GM23338 (cell line): ENCODE results near the gene GSDMA. TPM values are rescaled to one million over a fixed set of nuclear protein-coding genes. Genes with fewer than 3 reads are reported as not detected.

Source experiments
- ATAC-seq: fragments of 200-7000 bp; cut with Tn5 transposase; 3 replicates; pipeline ENCODE4 v1.9.1; 2020
- DNase-seq: peaks from one replicate; pipeline ENCODE4 v3.0.0-alpha.2; 2015; ENCODE audit warnings: low spot score
- H2AFZ ChIP-seq: fragments of 200-600 bp; sonication (generic); 2 replicates; pipeline ENCODE4 v1.8.0; 2016; ENCODE audit warnings: antibody characterized with exemption, mild to moderate bottlenecking, moderate library complexity
- H3F3A ChIP-seq: fragments of 200-600 bp; sonication (generic); replicated peaks from 2 replicates; pipeline ENCODE4 v1.8.0; 2017; ENCODE audit warnings: antibody characterized with exemption, mixed run types, low read depth
- H3K27ac ChIP-seq: fragments of 200-600 bp; sonication (generic); 2 replicates; pipeline ENCODE4 v1.6.1; 2016; ENCODE audit warnings: low read depth
- H3K27me3 ChIP-seq: fragments of 200-600 bp; sonication (generic); 2 replicates; pipeline ENCODE4 v1.8.0; 2016; ENCODE audit warnings: mild to moderate bottlenecking, mixed run types, moderate library complexity; ENCODE audit not compliant: insufficient read depth
- H3K36me3 ChIP-seq: fragments of 200-600 bp; sonication (generic); 2 replicates; pipeline ENCODE4 v1.8.0; 2016; ENCODE audit warnings: mild to moderate bottlenecking; ENCODE audit not compliant: insufficient read depth
- H3K4me1 ChIP-seq: fragments of 200-600 bp; sonication (generic); 2 replicates; pipeline ENCODE4 v1.8.0; 2016; ENCODE audit warnings: mild to moderate bottlenecking, moderate library complexity; ENCODE audit not compliant: insufficient read depth
- H3K4me2 ChIP-seq: fragments of 200-600 bp; sonication (generic); 2 replicates; pipeline ENCODE4 v1.7.1; 2017; ENCODE audit warnings: mixed run types
- H3K4me3 ChIP-seq: fragments of 200-600 bp; sonication (generic); 2 replicates; pipeline ENCODE4 v1.6.1; 2016; ENCODE audit warnings: mixed run types
- H3K79me2 ChIP-seq: fragments of 200-600 bp; sonication (generic); replicated peaks from 2 replicates; pipeline ENCODE4 v1.8.0; 2017; ENCODE audit warnings: mild to moderate bottlenecking; ENCODE audit not compliant: insufficient read depth
- H3K9me2 ChIP-seq: fragments of 200-600 bp; sonication (generic); 2 replicates; pipeline ENCODE4 v1.8.0; 2017; ENCODE audit not compliant: insufficient read depth
- H4K20me1 ChIP-seq: fragments of 200-600 bp; sonication (generic); replicated peaks from 2 replicates; pipeline ENCODE4 v1.8.0; 2017; ENCODE audit warnings: mild to moderate bottlenecking; ENCODE audit not compliant: insufficient read depth
- H3K27ac Mint-ChIP-seq: 2 replicates; pipeline ENCODE4 v1.8.0; 2020; ENCODE audit warnings: inconsistent platforms, mild to moderate bottlenecking, moderate library complexity, mixed read lengths
- H3K27me3 Mint-ChIP-seq: 3 replicates; pipeline ENCODE4 v1.8.0; 2022; ENCODE audit warnings: low read depth, mild to moderate bottlenecking, moderate library complexity, mixed read lengths, inconsistent platforms; ENCODE audit not compliant: insufficient read depth, poor library complexity
- H3K36me3 Mint-ChIP-seq: 3 replicates; pipeline ENCODE4 v1.8.0; 2021; ENCODE audit warnings: low read depth, mild to moderate bottlenecking, inconsistent platforms, moderate library complexity, mixed read lengths
- H3K4me1 Mint-ChIP-seq: 3 replicates; pipeline ENCODE4 v1.8.0; 2020; ENCODE audit warnings: mild to moderate bottlenecking, inconsistent platforms, mixed read lengths
- H3K4me3 Mint-ChIP-seq: 3 replicates; pipeline ENCODE4 v1.8.0; 2021; ENCODE audit warnings: moderate library complexity, mild to moderate bottlenecking, inconsistent platforms, mixed read lengths
- H3K9me3 Mint-ChIP-seq: 3 replicates; pipeline ENCODE4 v1.8.0; 2020; ENCODE audit warnings: moderate library complexity, mild to moderate bottlenecking, inconsistent platforms, mixed read lengths
- CREB1 ChIP-seq: fragments of 250-450 bp; sonication (Bioruptor Pico); IDR thresholded peaks from 2 replicates; pipeline ENCODE4 v1.5.0; 2020; ENCODE audit warnings: low read depth, mild to moderate bottlenecking, moderate library complexity
- CTCF ChIP-seq, 2 experiments: fragments of 200-600 bp in 1 of 2; sonication (generic) in 1 of 2; conservative IDR thresholded peaks; 2 replicates each; pipeline versions ENCODE4 v1.5.1 to v1.6.1; 2016 to 2017; ENCODE audit warnings: antibody characterized with exemption in 2 of 2, low read depth in 2 of 2, mild to moderate bottlenecking in 2 of 2, moderate library complexity in 1 of 2
- ETS1 ChIP-seq: IDR thresholded peaks from 2 replicates; pipeline ENCODE4 v1.6.1; 2016; ENCODE audit warnings: antibody characterized with exemption
- EZH2 ChIP-seq: fragments of 200-600 bp; sonication (generic); IDR thresholded peaks from one replicate; pipeline ENCODE4 v1.8.0; 2017; ENCODE audit warnings: antibody characterized with exemption, mild to moderate bottlenecking, low read depth; ENCODE audit not compliant: unreplicated experiment
- EZH2phosphoT487 ChIP-seq: fragments of 200-600 bp; sonication (generic); IDR thresholded peaks from one replicate; pipeline ENCODE4 v1.8.1; 2018; ENCODE audit warnings: antibody characterized with exemption; ENCODE audit not compliant: unreplicated experiment
- JUNB ChIP-seq: IDR thresholded peaks from one replicate; pipeline ENCODE4 v1.6.1; 2016; ENCODE audit warnings: antibody characterized with exemption; ENCODE audit not compliant: unreplicated experiment
- NANOG ChIP-seq: IDR thresholded peaks from 2 replicates; pipeline ENCODE4 v1.6.1; 2016; ENCODE audit warnings: antibody characterized with exemption, borderline replicate concordance
- POLR2AphosphoS5 ChIP-seq: IDR thresholded peaks from 2 replicates; pipeline ENCODE4 v1.6.1; 2016; ENCODE audit warnings: antibody characterized with exemption, low read depth
- REST ChIP-seq: IDR thresholded peaks from one replicate; pipeline ENCODE4 v1.6.1; 2018; ENCODE audit warnings: antibody characterized with exemption; ENCODE audit not compliant: unreplicated experiment
- STAT1 ChIP-seq: IDR thresholded peaks from one replicate; pipeline ENCODE4 v1.6.1; 2016; ENCODE audit warnings: antibody characterized with exemption; ENCODE audit not compliant: unreplicated experiment
- ZNF114 ChIP-seq: fragments of 250-450 bp; sonication (Bioruptor Pico); IDR thresholded peaks from 2 replicates; pipeline ENCODE4 v1.5.0; 2020; ENCODE audit warnings: mild to moderate bottlenecking, moderate library complexity
- ZNF331 ChIP-seq: fragments of 250-450 bp; sonication (Bioruptor Pico); IDR thresholded peaks from 2 replicates; pipeline ENCODE4 v1.5.0; 2020; ENCODE audit warnings: low read depth, mild to moderate bottlenecking, moderate library complexity
- ZNF462 ChIP-seq: fragments of 250-450 bp; sonication (Bioruptor Pico); IDR thresholded peaks from 2 replicates; pipeline ENCODE4 v1.5.0; 2020; ENCODE audit warnings: mild to moderate bottlenecking, moderate library complexity
- polyA plus RNA-seq: library from polyadenylated mRNA; unstranded; fragments of >200 nt; fragmentation: Nextera tagmentation; extraction: Ambion mirVana; gene quantifications from 2 replicates; pipeline ENCODE4 v1.2.1, GENCODE V29; 2016
- total RNA-seq: library from RNA; depleted of rRNA; stranded (reverse); fragments of >200 nt; shearing (Covaris generic); gene quantifications from 2 replicates; pipeline ENCODE4 v1.2.3, GENCODE V29; 2014

Gene GSDMA
- total and polyA plus RNA-seq, 2 experiments from 2014 or later: not detected

- H3K79me2 ChIP-seq: no peaks in the 10 kb centered on the region
- H3K36me3 ChIP-seq: peaks cover 3% of the 10 kb centered on the region; the same call in 1 of the 2 replicates
- no peaks in the 10 kb centered on the region for H3K27me3 ChIP-seq
- Mint-ChIP-seq H3K36me3 (peaks cover 12% of the 10 kb centered on the region; the same call in 2 of the 3 replicates), H3K27me3 (peaks cover 30% of the 10 kb centered on the region), H3K4me1 (peaks cover 44% of the 10 kb centered on the region), H3K27ac (no peak within 1 kb of the TSS; the same call in 1 of the 2 replicates), H3K9me3 (0 out of 3 replicates have a peak, but pooled peaks cover 5% of the 10 kb centered on the region), H3K4me3 (no peak within 1 kb of the TSS)
- no peaks in the 10 kb centered on the region for H3K9me2 ChIP-seq
- peak within 1 kb of the TSS; percentile 63; the same call in 1 of the 2 replicates for H2AFZ ChIP-seq
- ATAC-seq (no peak), DNase-seq (no peak)
- TF ChIP-seq EZH2 (no peak), NANOG (no peak), ZNF331 (CRISPR knock-in tag) (no peak), JUNB (no peak), ZNF462 (CRISPR knock-in tag) (no peak), POLR2AphosphoS5 (no peak), CREB1 (CRISPR knock-in tag) (no peak), CTCF (conservative IDR thresholded peaks at IDR 0.05; ENCODE audit: low read depth in 2 of 2) (no peak), ETS1 (no peak), EZH2phosphoT487 (no peak), ZNF114 (no peak), REST (no peak), STAT1 (no peak)
- no peaks in the 10 kb centered on the region for H4K20me1 ChIP-seq
- H3K4me1 ChIP-seq: peaks cover 28% of the 10 kb centered on the region
- H3K4me3 ChIP-seq: no peak within 1 kb of the TSS
- no peak within 1 kb of the TSS for H3K4me2 ChIP-seq
- peaks cover 4% of the 10 kb centered on the region; the same call in 1 of the 2 replicates for H3F3A ChIP-seq
- no peak within 1 kb of the TSS for H3K27ac ChIP-seq
Measured at GRCh38 chr17:40015005-40015997, 52.5 kb downstream of the GSDMA start, which contains the start of gene CSF3. Gene CSF3, plus strand, starts transcription at chr17:40015440. Its CDS starts 35 bp downstream, at chr17:40015475.
